Liver (tissue), 9 donors: Measurements from ENCODE around the gene TMEM259. TPM values are rescaled to one million over a fixed set of nuclear protein-coding genes. Genes with fewer than 3 reads are reported as not detected.

ENCODE experiments used
- DNase-seq: peaks from one replicate; pipeline ENCODE4 v3.0.0-alpha.2; 2017; ENCODE audit warnings: low spot score
- H3K27ac ChIP-seq, 2 donors: one replicate each; pipeline ENCODE4 v1.7.0; 2013; ENCODE audit warnings: inconsistent platforms in 2 of 2, low read length in 2 of 2, control low read depth in 1 of 2, low read depth in 1 of 2, mild to moderate bottlenecking in 1 of 2
- H3K27me3 ChIP-seq, 4 donors: one replicate each; pipeline versions ENCODE4 v1.6.1 to v1.7.0; 2013; ENCODE audit warnings: low read length in 3 of 4, inconsistent platforms in 1 of 4, mild to moderate bottlenecking in 1 of 4, moderate library complexity in 1 of 4; ENCODE audit not compliant: control insufficient read depth in 4 of 4, insufficient read depth in 4 of 4
- H3K36me3 ChIP-seq, 4 donors: one replicate each; pipeline versions ENCODE4 v1.6.1 to v1.7.0; 2013; ENCODE audit warnings: low read length in 3 of 4, mild to moderate bottlenecking in 3 of 4, low read depth in 1 of 4, moderate library complexity in 1 of 4; ENCODE audit not compliant: control insufficient read depth in 4 of 4, insufficient read depth in 3 of 4
- H3K4me1 ChIP-seq, 4 donors: one replicate each; pipeline versions ENCODE4 v1.6.1 to v1.7.0; 2013; ENCODE audit warnings: low read length in 3 of 4, mild to moderate bottlenecking in 3 of 4, moderate library complexity in 1 of 4; ENCODE audit not compliant: control insufficient read depth in 4 of 4, insufficient read depth in 4 of 4
- H3K4me3 ChIP-seq, 3 donors: one replicate each; pipeline versions ENCODE4 v1.6.1 to v1.7.0; 2013; ENCODE audit warnings: low read length in 3 of 3, control low read depth in 1 of 3, low read depth in 1 of 3, mild to moderate bottlenecking in 1 of 3
- H3K9ac ChIP-seq, 2 donors: one replicate each; pipeline ENCODE4 v1.7.0; 2013; ENCODE audit warnings: low read length in 2 of 2, mild to moderate bottlenecking in 2 of 2, moderate library complexity in 2 of 2, control low read depth in 1 of 2, low read depth in 1 of 2
- H3K9me3 ChIP-seq, 4 donors: one replicate each; pipeline versions ENCODE4 v1.6.1 to v1.7.0; 2013; ENCODE audit warnings: low read length in 3 of 4; ENCODE audit not compliant: control insufficient read depth in 4 of 4
- EGR1 ChIP-seq, 2 donors: IDR thresholded peaks; 2 replicates each; pipeline ENCODE4 v1.6.1; 2016 to 2018; ENCODE audit warnings: antibody characterized with exemption in 2 of 2, low read depth in 2 of 2
- FOXA1 ChIP-seq: IDR thresholded peaks from 2 replicates; pipeline ENCODE4 v1.6.1; 2016; ENCODE audit warnings: antibody characterized with exemption
- FOXA2 ChIP-seq: IDR thresholded peaks from 2 replicates; pipeline ENCODE4 v1.6.1; 2016; ENCODE audit warnings: antibody characterized with exemption
- GABPA ChIP-seq, 2 donors: IDR thresholded peaks in 1 of 2; conservative IDR thresholded peaks in 1 of 2; 2 replicates each; pipeline ENCODE4 v1.6.1; 2016; ENCODE audit warnings: antibody characterized with exemption in 2 of 2, mild to moderate bottlenecking in 1 of 2, moderate library complexity in 1 of 2
- HNF4G ChIP-seq: IDR thresholded peaks from 2 replicates; pipeline ENCODE4 v1.6.1; 2016; ENCODE audit warnings: antibody characterized with exemption
- JUND ChIP-seq, 2 donors: IDR thresholded peaks; 2 replicates each; pipeline ENCODE4 v1.6.1; 2016; ENCODE audit warnings: antibody characterized with exemption in 2 of 2
- RAD21 ChIP-seq, 2 donors: IDR thresholded peaks; 2 replicates each; pipeline ENCODE4 v1.6.1; 2016; ENCODE audit warnings: antibody characterized with exemption in 2 of 2, mild to moderate bottlenecking in 2 of 2
- RXRA ChIP-seq, 2 donors: IDR thresholded peaks; 2 replicates each; pipeline ENCODE4 v1.6.1; 2017 to 2018; ENCODE audit warnings: antibody characterized with exemption in 2 of 2, mild to moderate bottlenecking in 1 of 2
- SP1 ChIP-seq: IDR thresholded peaks from 2 replicates; pipeline ENCODE4 v1.6.1; 2018; ENCODE audit warnings: antibody characterized with exemption, mild to moderate bottlenecking
- TAF1 ChIP-seq: conservative IDR thresholded peaks from 2 replicates; pipeline ENCODE4 v1.6.1; 2016; ENCODE audit warnings: antibody characterized with exemption, mild to moderate bottlenecking
- YY1 ChIP-seq: IDR thresholded peaks from 2 replicates; pipeline ENCODE4 v1.6.1; 2016; ENCODE audit warnings: antibody characterized with exemption, mild to moderate bottlenecking
- WGBS: extraction: QIAGEN DNeasy Blood & Tissue Kit; methylation state at CpG from one replicate; pipeline ENCODE4 v1.1.7; 2013; 5-methylcytosine and 5-hydroxymethylcytosine counted together
- polyA plus RNA-seq, 2 donors: library from polyadenylated mRNA; stranded (reverse) in 1 of 2; unstranded in 1 of 2; fragments of 200-250 nt in 1 of 2; fragments of >200 nt in 1 of 2; fragmentation: Nextera tagmentation in 1 of 2; extraction: Ambion mirVana in 1 of 2; gene quantifications; one replicate each; pipeline versions ENCODE4 v1.2.1 to v1.2.3, GENCODE V29; 2013 to 2015
- total RNA-seq, 2 donors: library from RNA; depleted of rRNA; stranded (reverse); fragments of >200 nt; gene quantifications; one replicate each; pipeline ENCODE4 v1.2.3, GENCODE V29; 2014
- TF ChIP-seq, protein P1 (sequence below): IDR thresholded peaks from 2 replicates; pipeline ENCODE4 v1.6.1; 2016; ENCODE audit warnings: antibody characterized with exemption, mild to moderate bottlenecking
- TF ChIP-seq, protein P2 (sequence below): IDR thresholded peaks from 2 replicates; pipeline ENCODE4 v1.6.1; 2016; ENCODE audit warnings: antibody characterized with exemption
- TF ChIP-seq, protein P3 (sequence below): fragments of 150-350 bp; IDR thresholded peaks from 2 replicates; pipeline ENCODE4 v1.5.1; 2017; ENCODE audit warnings: improper control_type of control experiment, low read depth, low read length; ENCODE audit not compliant: missing input control
- donor health status: healthy.
- donor health status: healthy.
- donor health status: healthy.
- donor health status: healthy.
- donor health status: healthy.

Gene TMEM259
- total and polyA plus RNA-seq, 4 donors = 29.7 to 99.3 (median 57.3) TPM

DNA sequence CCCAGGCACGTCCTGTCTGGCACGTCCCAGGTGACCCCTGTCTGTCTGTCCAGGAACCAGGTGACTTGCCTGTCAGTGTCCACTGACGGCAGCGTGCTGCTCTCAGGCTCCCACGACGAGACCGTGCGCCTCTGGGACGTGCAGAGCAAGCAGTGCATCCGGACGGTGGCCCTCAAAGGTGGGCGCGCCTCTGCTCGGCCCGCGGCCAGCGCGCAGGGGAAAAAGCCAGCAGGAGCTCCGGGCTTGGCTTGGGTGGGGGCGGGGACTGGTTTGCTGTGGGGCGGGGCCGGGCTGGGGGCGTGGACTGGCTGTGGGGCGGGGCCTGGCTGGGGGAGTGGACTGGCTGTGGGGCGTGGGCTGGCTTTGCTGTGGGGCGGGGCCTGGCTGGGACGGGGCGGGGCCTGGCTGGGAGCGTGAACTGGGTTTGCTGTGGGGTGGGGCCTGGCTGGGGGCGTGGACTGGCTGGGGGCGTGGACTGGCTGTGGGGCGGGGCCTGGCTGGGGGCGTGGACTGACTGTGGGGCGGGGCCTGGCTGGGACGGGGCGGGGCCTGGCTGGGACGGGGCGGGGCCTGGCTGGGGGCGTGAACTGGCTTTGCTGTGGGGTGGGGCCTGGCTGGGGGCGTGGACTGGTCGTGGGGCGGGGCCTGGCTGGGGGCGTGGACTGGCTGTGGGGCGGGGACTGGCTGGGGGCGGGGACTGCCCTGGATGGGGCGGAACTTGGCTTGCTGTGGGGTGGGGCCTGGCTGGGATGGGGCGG is 29.6 kb downstream of the TMEM259 start:
- Histone ChIP-seq H3K4me1 (peaks cover 21 to 37% (median 29%) of the 10 kb centered on the region in 4 donors), H3K9me3 (no peaks in the 10 kb centered on the region), H3K36me3 (peaks cover 0 to 11% (median 6%) of the 10 kb centered on the region in 4 donors), H3K4me3 (no peak overlapping the region), H3K9ac (no peak overlapping the region), H3K27ac (no peak overlapping the region), H3K27me3 (no peaks in the 10 kb centered on the region)
- TF ChIP-seq, protein P1, sequence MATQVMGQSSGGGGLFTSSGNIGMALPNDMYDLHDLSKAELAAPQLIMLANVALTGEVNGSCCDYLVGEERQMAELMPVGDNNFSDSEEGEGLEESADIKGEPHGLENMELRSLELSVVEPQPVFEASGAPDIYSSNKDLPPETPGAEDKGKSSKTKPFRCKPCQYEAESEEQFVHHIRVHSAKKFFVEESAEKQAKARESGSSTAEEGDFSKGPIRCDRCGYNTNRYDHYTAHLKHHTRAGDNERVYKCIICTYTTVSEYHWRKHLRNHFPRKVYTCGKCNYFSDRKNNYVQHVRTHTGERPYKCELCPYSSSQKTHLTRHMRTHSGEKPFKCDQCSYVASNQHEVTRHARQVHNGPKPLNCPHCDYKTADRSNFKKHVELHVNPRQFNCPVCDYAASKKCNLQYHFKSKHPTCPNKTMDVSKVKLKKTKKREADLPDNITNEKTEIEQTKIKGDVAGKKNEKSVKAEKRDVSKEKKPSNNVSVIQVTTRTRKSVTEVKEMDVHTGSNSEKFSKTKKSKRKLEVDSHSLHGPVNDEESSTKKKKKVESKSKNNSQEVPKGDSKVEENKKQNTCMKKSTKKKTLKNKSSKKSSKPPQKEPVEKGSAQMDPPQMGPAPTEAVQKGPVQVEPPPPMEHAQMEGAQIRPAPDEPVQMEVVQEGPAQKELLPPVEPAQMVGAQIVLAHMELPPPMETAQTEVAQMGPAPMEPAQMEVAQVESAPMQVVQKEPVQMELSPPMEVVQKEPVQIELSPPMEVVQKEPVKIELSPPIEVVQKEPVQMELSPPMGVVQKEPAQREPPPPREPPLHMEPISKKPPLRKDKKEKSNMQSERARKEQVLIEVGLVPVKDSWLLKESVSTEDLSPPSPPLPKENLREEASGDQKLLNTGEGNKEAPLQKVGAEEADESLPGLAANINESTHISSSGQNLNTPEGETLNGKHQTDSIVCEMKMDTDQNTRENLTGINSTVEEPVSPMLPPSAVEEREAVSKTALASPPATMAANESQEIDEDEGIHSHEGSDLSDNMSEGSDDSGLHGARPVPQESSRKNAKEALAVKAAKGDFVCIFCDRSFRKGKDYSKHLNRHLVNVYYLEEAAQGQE = no peak
- TF ChIP-seq SP1 = no peak
- no peak for TF ChIP-seq TAF1
- TF ChIP-seq JUND (IDR thresholded peaks at IDR 0.05) = no peak
- TF ChIP-seq FOXA2 = no peak
- TF ChIP-seq GABPA (IDR thresholded peaks at IDR 0.05 in 1 of 2, conservative IDR thresholded peaks at IDR 0.05 in 1 of 2) = no peak
- no peak for TF ChIP-seq RXRA (IDR thresholded peaks at IDR 0.05)
- no peak for TF ChIP-seq EGR1 (IDR thresholded peaks at IDR 0.05; ENCODE audit: low read depth in 2 of 2)
- no peak for TF ChIP-seq YY1
- TF ChIP-seq, protein P2, sequence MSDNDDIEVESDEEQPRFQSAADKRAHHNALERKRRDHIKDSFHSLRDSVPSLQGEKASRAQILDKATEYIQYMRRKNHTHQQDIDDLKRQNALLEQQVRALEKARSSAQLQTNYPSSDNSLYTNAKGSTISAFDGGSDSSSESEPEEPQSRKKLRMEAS = no peak
- TF ChIP-seq, protein P3, sequence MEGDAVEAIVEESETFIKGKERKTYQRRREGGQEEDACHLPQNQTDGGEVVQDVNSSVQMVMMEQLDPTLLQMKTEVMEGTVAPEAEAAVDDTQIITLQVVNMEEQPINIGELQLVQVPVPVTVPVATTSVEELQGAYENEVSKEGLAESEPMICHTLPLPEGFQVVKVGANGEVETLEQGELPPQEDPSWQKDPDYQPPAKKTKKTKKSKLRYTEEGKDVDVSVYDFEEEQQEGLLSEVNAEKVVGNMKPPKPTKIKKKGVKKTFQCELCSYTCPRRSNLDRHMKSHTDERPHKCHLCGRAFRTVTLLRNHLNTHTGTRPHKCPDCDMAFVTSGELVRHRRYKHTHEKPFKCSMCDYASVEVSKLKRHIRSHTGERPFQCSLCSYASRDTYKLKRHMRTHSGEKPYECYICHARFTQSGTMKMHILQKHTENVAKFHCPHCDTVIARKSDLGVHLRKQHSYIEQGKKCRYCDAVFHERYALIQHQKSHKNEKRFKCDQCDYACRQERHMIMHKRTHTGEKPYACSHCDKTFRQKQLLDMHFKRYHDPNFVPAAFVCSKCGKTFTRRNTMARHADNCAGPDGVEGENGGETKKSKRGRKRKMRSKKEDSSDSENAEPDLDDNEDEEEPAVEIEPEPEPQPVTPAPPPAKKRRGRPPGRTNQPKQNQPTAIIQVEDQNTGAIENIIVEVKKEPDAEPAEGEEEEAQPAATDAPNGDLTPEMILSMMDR = no peak
- peak; percentile 59 for DNase-seq
- 78% methylated on average over 47 of the region's 47 CpGs for WGBS

DNA sequence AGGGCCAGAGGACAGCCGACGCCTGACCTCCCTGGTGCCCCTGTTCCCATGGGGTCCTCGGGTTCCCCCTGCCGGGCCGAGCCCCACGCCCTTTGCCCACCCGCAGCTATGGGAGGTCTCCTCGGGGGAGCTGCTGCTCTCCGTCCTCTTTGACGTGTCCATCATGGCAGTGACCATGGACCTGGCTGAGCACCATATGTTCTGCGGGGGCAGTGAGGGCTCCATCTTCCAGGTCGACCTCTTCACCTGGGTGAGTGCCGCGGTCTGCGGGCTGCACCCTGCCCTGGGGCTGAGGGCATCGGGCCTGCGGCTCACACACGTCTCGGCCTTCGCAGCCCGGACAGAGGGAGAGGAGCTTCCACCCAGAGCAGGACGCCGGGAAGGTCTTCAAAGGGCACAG is 30.2 kb downstream of the TMEM259 start:
- no peaks in the 10 kb centered on the region for H3K9me3 ChIP-seq
- no peak for DNase-seq
- peaks cover 15 to 33% (median 24%) of the 10 kb centered on the region in 4 donors for H3K4me1 ChIP-seq
- 89% methylated on average over 23 of the region's 23 CpGs for WGBS
- TF ChIP-seq, protein P1 = no peak
- TF ChIP-seq, protein P2 = no peak
- no peak for TF ChIP-seq SP1
- TF ChIP-seq FOXA1 = no peak
- TF ChIP-seq YY1 = no peak
- no peak for TF ChIP-seq RAD21 (IDR thresholded peaks at IDR 0.05)
- no peak for TF ChIP-seq HNF4G
- no peak for TF ChIP-seq TAF1
- TF ChIP-seq RXRA (IDR thresholded peaks at IDR 0.05) = no peak
- no peaks in the 10 kb centered on the region for H3K27me3 ChIP-seq
- H3K4me3 ChIP-seq = no peak overlapping the region
- H3K36me3 ChIP-seq = peaks cover 0 to 11% (median 6%) of the 10 kb centered on the region in 4 donors
- H3K27ac ChIP-seq = no peak overlapping the region
- no peak overlapping the region for H3K9ac ChIP-seq
